Spinal cord (tissue), 10 donors: ENCODE results near the gene RUNX1. TPM values are rescaled to one million over a fixed set of nuclear protein-coding genes. Genes with fewer than 3 reads are reported as not detected.
A peak's percentile ranks its signal among the peaks of the same experiment; 100 is the strongest.
"Not testable (repeated sequence)": the region's sequence is repeated elsewhere in the genome, so short reads cannot be mapped to it uniquely, and the experiment has no call there.

ENCODE experiments used
- DNase-seq, 6 donors: peaks; one replicate each; pipeline versions ENCODE4 v3.0.0 to v3.0.0-alpha.2; 2013 to 2015; ENCODE audit warnings: low spot score in 6 of 6, low read depth in 4 of 6
- H3K27ac ChIP-seq: one replicate; pipeline ENCODE4 v1.5.1; 2013; ENCODE audit warnings: low read depth, low read length, control low read depth
- H3K27me3 ChIP-seq: one replicate; pipeline ENCODE4 v1.6.1; 2013; ENCODE audit warnings: low read length; ENCODE audit not compliant: control insufficient read depth, insufficient read depth
- H3K36me3 ChIP-seq: one replicate; pipeline ENCODE4 v1.6.1; 2013; ENCODE audit warnings: low read length; ENCODE audit not compliant: control insufficient read depth, insufficient read depth
- H3K4me1 ChIP-seq: one replicate; pipeline ENCODE4 v1.6.1; 2013; ENCODE audit warnings: low read length; ENCODE audit not compliant: control insufficient read depth, insufficient read depth
- H3K4me3 ChIP-seq: one replicate; pipeline ENCODE4 v1.5.1; 2013; ENCODE audit warnings: low read depth, low read length, control low read depth
- H3K9me3 ChIP-seq: one replicate; pipeline ENCODE4 v1.6.1; 2013; ENCODE audit warnings: low read length; ENCODE audit not compliant: control insufficient read depth, insufficient read depth
- WGBS: methylation state at CpG from one replicate; pipeline ENCODE4 v1.1.5; 2013; ENCODE audit warnings: missing lambda C conversion rate; ENCODE audit not compliant: insufficient coverage; 5-methylcytosine and 5-hydroxymethylcytosine counted together
- polyA plus RNA-seq, 2 donors: library from polyadenylated mRNA; unstranded; fragments of 120-200 nt; gene quantifications; one replicate each; pipeline ENCODE4 v1.2.1, GENCODE V29; 2013; ENCODE audit not compliant: insufficient read length in 2 of 2
- total RNA-seq, 2 donors: library from RNA; depleted of rRNA in 1 of 2; stranded (reverse); fragments of 120-200 nt in 1 of 2; fragments of >200 nt in 1 of 2; gene quantifications; one replicate each; pipeline versions ENCODE4 v1.2.3 to v1.2.4, GENCODE V29; 2013 to 2014
- donor health status: healthy.

Gene RUNX1
- total and polyA plus RNA-seq, 4 donors: 2.1 to 7.1 (median 3.2) TPM

DNA sequence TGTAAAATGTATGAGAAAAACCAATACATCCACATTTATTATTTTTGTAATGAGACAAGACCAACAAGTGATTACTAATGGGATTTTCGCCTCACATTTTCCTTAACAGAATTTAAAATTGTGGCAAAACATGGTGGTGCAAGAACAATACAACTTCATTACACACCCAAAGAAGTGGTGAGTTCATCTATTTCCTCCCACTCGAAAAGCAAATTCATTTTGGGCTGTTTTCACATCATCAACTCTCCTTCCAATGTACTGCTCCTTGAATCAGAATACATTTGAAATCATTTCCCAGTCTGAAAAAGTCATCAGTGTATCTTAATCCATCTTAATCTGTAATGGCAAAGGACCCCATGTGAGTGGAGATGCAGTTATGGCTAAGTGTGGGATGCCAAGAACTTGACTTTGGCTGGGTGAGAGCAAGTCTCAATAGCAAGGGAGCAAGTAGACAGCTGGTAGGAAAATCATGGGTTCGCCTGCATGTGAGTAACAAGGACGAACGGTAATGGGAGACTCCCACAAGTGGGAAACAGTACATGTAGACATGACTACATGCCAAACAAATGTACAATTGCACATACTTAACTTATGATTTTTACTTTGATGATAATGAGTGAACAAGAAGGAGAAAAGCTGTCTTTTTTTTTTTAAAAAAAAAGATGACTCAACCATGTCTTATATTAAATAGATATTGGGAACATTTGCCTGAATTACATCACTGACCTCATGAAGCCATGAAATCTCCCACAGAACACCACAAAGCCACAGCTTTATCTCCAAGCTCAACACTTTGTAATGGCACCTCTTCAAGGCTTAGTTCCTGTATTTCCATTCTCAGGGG is 46.0 kb downstream of the RUNX1 start:
- no peak for DNase-seq
- Histone ChIP-seq H3K9me3 (no peaks in the 10 kb centered on the region), H3K36me3 (no peaks in the 10 kb centered on the region), H3K27me3 (no peaks in the 10 kb centered on the region), H3K27ac (no peak overlapping the region), H3K4me3 (no peak overlapping the region), H3K4me1 (peaks cover 6% of the 10 kb centered on the region)
- 100% methylated on average over 2 of the region's 5 CpGs for WGBS

DNA sequence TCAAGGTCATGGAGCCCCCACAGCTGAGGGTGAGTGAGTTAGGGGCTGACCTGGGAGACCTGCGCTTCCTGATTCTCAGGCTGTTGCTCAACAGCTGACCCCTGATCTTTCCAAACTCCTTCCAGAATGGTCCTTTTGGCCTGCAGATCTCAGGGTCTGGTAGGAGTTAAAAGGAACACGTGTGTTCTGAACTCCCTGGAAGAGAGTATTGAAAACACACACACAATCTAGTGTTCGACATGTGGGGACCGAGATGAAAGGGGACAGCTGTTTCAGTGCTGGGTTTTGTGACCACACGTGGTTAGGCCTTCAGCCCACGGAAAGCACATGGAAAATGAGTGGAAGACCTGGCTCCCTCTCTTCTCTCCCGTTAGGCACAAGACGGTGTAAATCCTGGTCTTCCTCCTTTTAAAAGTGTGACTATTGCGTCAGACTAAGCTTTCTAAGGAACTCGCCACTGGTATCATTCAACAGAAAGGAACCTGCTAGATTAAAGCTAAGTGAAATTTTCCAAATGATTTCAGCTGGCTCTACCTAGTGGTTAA is 49.6 kb downstream of the RUNX1 start:
- 92% methylated on average over 7 of the region's 10 CpGs for WGBS
- H3K4me1 ChIP-seq: peaks cover 6% of the 10 kb centered on the region
- DNase-seq: peak in 1 of 6 donors; percentile 16

DNA sequence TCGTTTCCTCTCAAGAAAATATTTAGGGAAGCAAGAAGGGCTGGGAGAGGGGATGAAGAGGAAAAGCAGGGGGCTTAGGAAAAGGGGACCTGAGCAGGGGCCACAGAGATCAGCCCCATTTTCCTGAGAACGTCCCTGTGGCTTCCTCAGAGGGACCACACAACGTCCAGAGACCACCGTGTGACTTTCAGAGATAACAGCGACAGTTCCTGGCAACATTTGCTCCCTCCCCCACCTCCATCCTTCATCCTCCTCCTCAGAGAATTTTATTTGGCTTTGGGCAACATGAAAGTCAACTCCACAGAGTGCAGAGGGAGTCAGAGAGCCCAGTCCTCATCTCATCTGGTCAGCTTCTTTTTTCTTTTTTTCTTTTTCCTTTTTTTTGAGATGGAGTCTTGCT is 50.9 kb downstream of the RUNX1 start:
- Histone ChIP-seq H3K27ac (no peak overlapping the region), H3K9me3 (no peaks in the 10 kb centered on the region), H3K4me1 (peaks cover 6% of the 10 kb centered on the region), H3K27me3 (no peaks in the 10 kb centered on the region), H3K4me3 (no peak overlapping the region), H3K36me3 (no peaks in the 10 kb centered on the region)
- WGBS: 77% methylated on average over 5 of the region's 5 CpGs
- no peak for DNase-seq

More for the DNA sequence above, 49.6 kb downstream of the RUNX1 start:
- Histone ChIP-seq H3K36me3 (no peaks in the 10 kb centered on the region), H3K9me3 (no peaks in the 10 kb centered on the region), H3K4me3 (no peak overlapping the region), H3K27ac (peak overlapping the region; percentile 8), H3K27me3 (no peaks in the 10 kb centered on the region)

DNA sequence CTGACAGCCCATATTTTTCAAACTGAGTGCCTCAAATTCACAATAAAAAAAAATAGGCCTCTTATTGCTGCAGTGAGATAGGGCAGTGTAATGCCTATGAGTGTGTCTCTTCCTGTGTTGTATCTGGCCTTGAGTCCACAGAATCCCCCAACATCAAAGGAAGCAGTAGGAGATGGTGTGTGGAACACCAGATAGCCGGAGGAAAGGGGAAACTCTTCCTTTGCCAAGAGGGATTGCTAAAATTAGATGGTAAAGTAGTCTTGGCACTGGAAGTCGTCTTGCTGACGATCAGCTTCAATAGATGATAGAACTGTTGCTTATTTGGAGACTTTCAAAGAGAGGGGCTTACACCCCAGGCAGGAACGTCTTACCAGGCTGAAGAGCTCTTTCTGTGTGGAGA is 51.8 kb downstream of the RUNX1 start:
- Histone ChIP-seq H3K4me1 (peaks cover 6% of the 10 kb centered on the region), H3K9me3 (no peaks in the 10 kb centered on the region), H3K27ac (no peak overlapping the region), H3K27me3 (no peaks in the 10 kb centered on the region), H3K4me3 (no peak overlapping the region), H3K36me3 (no peaks in the 10 kb centered on the region)
- 67% methylated on average over 2 of the region's 4 CpGs for WGBS
- DNase-seq: no peak

DNA sequence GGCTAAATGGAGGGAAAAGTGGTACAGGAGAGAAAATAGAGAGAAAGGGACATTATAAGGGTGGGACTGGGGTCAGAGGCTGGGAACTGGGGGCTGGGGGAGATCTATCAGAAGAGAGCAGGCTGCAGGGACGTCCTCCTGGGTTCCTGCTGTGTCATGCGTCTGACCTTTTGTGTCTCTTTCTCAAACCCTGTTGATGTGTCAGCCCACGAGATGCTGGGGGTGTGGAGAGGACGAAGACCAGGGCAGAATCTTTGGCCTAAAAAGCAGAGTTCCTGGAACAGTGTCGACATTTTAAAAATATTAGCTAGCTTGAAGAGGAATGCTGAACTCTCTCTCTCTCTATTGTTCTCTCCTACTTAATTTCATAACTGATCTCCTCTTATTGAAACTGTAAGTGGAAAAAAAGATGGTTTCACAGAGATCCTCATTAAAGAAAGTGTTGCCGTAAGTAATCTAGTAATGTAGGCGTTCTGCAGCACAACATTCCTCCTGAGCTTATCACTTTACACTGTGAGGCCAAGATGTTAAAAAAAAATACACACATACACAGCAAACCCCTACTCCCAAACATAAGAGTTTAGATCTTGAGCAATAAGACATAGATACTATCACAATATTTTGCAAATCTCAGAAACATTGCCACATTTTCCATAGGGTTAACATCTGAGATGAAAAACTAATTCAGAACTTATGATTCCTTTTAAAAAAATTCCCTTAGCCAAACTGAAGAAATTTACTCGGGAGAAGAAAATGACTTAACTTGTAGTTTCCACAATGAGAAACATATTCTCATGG is 52.6 kb downstream of the RUNX1 start:
- no peak overlapping the region for H3K4me3 ChIP-seq
- peaks cover 6% of the 10 kb centered on the region for H3K4me1 ChIP-seq
- no peaks in the 10 kb centered on the region for H3K9me3 ChIP-seq
- H3K36me3 ChIP-seq: no peaks in the 10 kb centered on the region
- no peak for DNase-seq
- 62% methylated on average over 2 of the region's 8 CpGs for WGBS
- H3K27me3 ChIP-seq: no peaks in the 10 kb centered on the region
- H3K27ac ChIP-seq: no peak overlapping the region

DNA sequence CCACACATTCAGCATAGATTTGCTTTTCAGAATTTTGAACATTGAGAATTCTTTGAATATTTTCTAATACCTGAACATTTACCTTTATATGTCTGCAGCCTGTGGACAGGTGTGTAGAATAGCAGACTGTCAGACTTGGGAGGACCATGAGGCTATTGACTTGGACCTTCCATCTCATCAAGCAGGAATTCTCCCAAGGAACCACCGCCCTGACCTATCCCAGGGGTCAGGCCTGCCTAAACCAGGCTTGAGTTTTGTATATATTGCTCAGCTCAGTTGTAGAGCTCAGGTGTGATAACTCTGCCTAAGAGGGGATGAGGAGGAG is 53.2 kb downstream of the RUNX1 start:
- WGBS: 100% methylated on average over 1 of the region's 1 CpG
- no peak for DNase-seq
- no peak overlapping the region for H3K27ac ChIP-seq

DNA sequence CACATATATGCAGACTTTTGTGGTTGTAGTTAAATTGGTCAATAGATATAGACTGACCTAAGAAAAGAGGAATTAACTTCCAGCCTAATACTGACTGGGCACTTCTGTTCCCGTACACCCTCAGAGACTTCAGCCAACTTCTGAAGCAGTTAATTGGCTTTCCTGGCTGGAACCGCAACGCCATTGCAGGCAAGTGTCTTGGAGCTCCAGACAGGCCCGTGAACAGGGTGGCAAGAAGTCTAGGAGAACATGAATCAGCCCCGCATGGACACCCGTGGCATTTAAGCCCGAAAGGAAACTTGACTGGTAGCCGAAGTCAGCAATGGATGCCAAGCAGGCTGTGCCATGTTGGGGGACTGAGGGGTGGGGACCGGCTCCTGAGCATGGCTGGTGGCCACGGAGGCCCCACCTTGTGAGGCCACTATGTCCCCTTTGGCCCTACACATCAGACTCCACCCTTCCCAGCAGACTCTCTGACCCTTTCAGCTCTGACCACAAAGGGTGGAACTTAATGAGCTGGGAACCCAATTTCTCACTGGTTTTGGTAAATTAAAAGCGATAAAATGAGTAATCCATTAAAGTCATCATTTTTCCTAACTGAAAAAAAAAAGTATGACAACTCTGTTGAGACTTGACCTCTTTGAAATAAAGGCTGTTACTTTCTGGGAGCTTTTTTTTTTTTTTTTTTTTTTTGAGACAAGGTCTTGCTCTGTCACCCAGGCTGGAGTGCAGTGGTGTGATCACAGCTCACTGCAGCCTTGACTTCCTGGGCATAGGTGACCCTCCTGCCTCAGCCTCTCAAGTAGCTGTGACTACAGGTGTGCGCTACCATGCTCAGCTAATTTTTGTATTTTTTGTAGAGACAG is 54.1 kb downstream of the RUNX1 start:
- no peak for DNase-seq
- 91% methylated on average over 10 of the region's 12 CpGs for WGBS

More for the DNA sequence above, 53.2 kb downstream of the RUNX1 start:
- Histone ChIP-seq H3K27me3 (no peaks in the 10 kb centered on the region), H3K36me3 (no peaks in the 10 kb centered on the region), H3K4me3 (no peak overlapping the region), H3K9me3 (no peaks in the 10 kb centered on the region), H3K4me1 (peaks cover 6% of the 10 kb centered on the region)

DNA sequence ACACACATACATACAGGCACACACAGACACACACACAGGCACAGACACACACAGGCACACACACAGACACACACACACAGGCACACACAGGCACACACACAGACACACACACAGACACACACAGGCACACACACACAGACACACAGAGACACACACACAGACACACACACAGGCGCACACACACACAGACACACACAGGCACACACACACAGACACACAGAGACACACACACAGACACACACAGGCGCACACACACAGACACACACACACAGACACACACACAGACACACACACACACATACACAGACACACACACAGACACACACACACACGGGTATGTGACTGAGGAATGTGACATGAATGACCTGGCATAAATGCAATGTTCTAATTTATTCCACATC is 55.6 kb downstream of the RUNX1 start:
- H3K4me1 ChIP-seq, H3K27ac ChIP-seq, H3K4me3 ChIP-seq, H3K36me3 ChIP-seq, H3K27me3 ChIP-seq, DNase-seq, H3K9me3 ChIP-seq: not testable (repeated sequence)
- 38% methylated on average over 1 of the region's 3 CpGs for WGBS

More for the DNA sequence above, 54.1 kb downstream of the RUNX1 start:
- Histone ChIP-seq H3K4me1 (peaks cover 6% of the 10 kb centered on the region), H3K9me3 (no peaks in the 10 kb centered on the region), H3K27me3 (no peaks in the 10 kb centered on the region), H3K4me3 (no peak overlapping the region), H3K36me3 (no peaks in the 10 kb centered on the region), H3K27ac (no peak overlapping the region)

DNA sequence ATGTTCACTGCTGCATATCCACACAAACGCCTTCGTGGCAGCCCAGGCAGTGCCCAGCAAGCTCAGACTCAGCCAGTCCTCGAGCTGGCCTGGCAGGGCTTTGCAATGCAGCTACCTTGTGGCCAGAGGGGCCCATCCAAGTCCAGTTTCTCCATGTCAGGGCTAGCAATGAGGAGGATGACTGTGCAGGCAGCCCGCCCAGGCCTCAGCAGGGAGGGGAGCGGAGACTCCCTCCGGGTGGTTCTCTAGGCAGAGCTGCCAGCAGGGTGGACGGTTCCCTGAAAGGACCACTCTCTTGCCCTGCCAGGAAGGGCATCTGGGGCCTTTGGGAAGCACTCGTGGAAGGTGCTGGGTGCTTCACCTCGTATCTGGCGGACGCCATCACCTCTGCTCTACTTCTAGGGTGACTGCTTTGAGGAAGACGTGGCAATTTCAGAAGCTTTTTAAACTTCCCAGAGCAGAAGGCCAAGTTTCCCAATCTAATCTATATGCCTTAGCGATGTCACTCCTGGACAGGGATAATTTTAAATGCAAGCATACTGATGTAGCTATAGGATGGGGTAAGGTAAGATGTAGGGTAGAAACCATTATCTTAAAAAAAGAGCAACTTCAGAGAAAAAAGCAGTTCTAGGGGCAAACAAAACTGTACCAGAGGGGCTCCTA is 56.2 kb downstream of the RUNX1 start:
- H3K27ac ChIP-seq: no peak overlapping the region
- 72% methylated on average over 11 of the region's 13 CpGs for WGBS
- H3K27me3 ChIP-seq: no peaks in the 10 kb centered on the region
- H3K9me3 ChIP-seq: no peaks in the 10 kb centered on the region
- no peak overlapping the region for H3K4me3 ChIP-seq
- peaks cover 5% of the 10 kb centered on the region for H3K4me1 ChIP-seq
- DNase-seq: no peak
- no peaks in the 10 kb centered on the region for H3K36me3 ChIP-seq
